H1 (cell line): ENCODE measurements around the gene ACOT12. TPM values are rescaled to one million over a fixed set of nuclear protein-coding genes. Genes with fewer than 3 reads are reported as not detected.

Experiments
- CTCF ChIA-PET: fragments of 300-600 bp; sonication (Branson Sonifier 250); formaldehyde crosslinking; loops from one replicate; lab custom pipeline; 2021; ENCODE audit not compliant: partially characterized antibody; lab: Charles Lee
- POLR2A ChIA-PET: fragments of 300-600 bp; sonication (Branson Sonifier 250); formaldehyde crosslinking; loops from one replicate; lab custom pipeline; 2021; ENCODE audit warnings: inconsistent platforms; ENCODE audit not compliant: partially characterized antibody; lab: Charles Lee
- DNase-seq, 2 experiments: peaks; one replicate each; pipeline versions ENCODE4 v3.0.0 to v3.0.0-alpha.2; 2010 to 2022; ENCODE audit warnings: low spot score in 2 of 2, low read depth in 1 of 2, mixed read lengths in 1 of 2
- FAIRE-seq: peaks from 2 replicates; lab custom pipeline; 2011; peaks lifted over from hg19 to GRCh38; lab: Jason Lieb, UNC
- H2AFZ ChIP-seq: 2 replicates; pipeline ENCODE4 v1.8.1; 2012; ENCODE audit warnings: low read length, inconsistent platforms
- H2AK5ac ChIP-seq: 2 replicates; pipeline ENCODE4 v1.6.1; 2013; ENCODE audit warnings: low read depth, low read length
- H2BK120ac ChIP-seq: replicated peaks from 2 replicates; pipeline ENCODE3; 2013; ENCODE audit warnings: low read depth, low read length, inconsistent platforms
- H2BK12ac ChIP-seq: 2 replicates; pipeline ENCODE4 v1.6.1; 2013; ENCODE audit warnings: low read depth, low read length
- H2BK15ac ChIP-seq: 2 replicates; pipeline ENCODE4 v1.6.1; 2013; ENCODE audit warnings: low read length
- H2BK20ac ChIP-seq: 2 replicates; pipeline ENCODE4 v1.6.1; 2013; ENCODE audit warnings: low read length
- H2BK5ac ChIP-seq: 2 replicates; pipeline ENCODE4 v1.6.1; 2013; ENCODE audit warnings: low read depth, low read length
- H3K14ac ChIP-seq: 2 replicates; pipeline ENCODE4 v1.6.1; 2013; ENCODE audit warnings: inconsistent platforms; ENCODE audit not compliant: insufficient read length
- H3K18ac ChIP-seq: 2 replicates; pipeline ENCODE4 v1.6.1; 2013; ENCODE audit warnings: low read length; ENCODE audit errors: extremely low read depth
- H3K23ac ChIP-seq: 2 replicates; pipeline ENCODE4 v1.6.1; 2013; ENCODE audit warnings: inconsistent platforms; ENCODE audit not compliant: insufficient read length
- H3K23me2 ChIP-seq: 2 replicates; pipeline ENCODE4 v1.6.1; 2013; ENCODE audit warnings: low read depth, low read length
- H3K27ac ChIP-seq: 2 replicates; pipeline ENCODE4 v1.6.1; 2011; ENCODE audit warnings: low read depth, low read length, inconsistent platforms
- H3K27me3 ChIP-seq, 4 experiments: replicated peaks in 1 of 4; 1 replicate in 1 of 4; 2 replicates in 3 of 4; pipeline versions ENCODE4 v1.6.1 to v1.8.1; 2011 to 2013; ENCODE audit warnings: low read length in 3 of 4, mild to moderate bottlenecking in 3 of 4, inconsistent platforms in 2 of 4, mixed read lengths in 2 of 4, moderate library complexity in 1 of 4; ENCODE audit not compliant: control insufficient read depth in 3 of 4, insufficient read depth in 3 of 4; ENCODE audit errors: extremely low read depth in 1 of 4
- H3K36me3 ChIP-seq, 4 experiments: 2 replicates each; pipeline versions ENCODE4 v1.6.1 to v1.8.1; 2011 to 2013; ENCODE audit warnings: mild to moderate bottlenecking in 4 of 4, low read length in 3 of 4, moderate library complexity in 2 of 4, control low read depth in 1 of 4, inconsistent platforms in 1 of 4; ENCODE audit not compliant: insufficient read depth in 4 of 4, control insufficient read depth in 2 of 4
- H3K4ac ChIP-seq: replicated peaks from 2 replicates; pipeline ENCODE3; 2013; ENCODE audit warnings: low read length, low read depth, mixed read lengths, inconsistent platforms; ENCODE audit not compliant: insufficient read length
- H3K4me1 ChIP-seq, 4 experiments: replicated peaks in 1 of 4; 1 replicate in 1 of 4; 2 replicates in 3 of 4; pipeline versions ENCODE4 v1.6.1 to v1.8.1; 2011 to 2013; ENCODE audit warnings: low read length in 3 of 4, inconsistent platforms in 2 of 4, mixed read lengths in 1 of 4; ENCODE audit not compliant: insufficient read depth in 4 of 4, control insufficient read depth in 3 of 4
- H3K4me2 ChIP-seq, 2 experiments: 2 replicates each; pipeline versions ENCODE4 v1.6.1 to v1.8.1; 2011 to 2013; ENCODE audit warnings: low read depth in 2 of 2, low read length in 2 of 2, control low read depth in 1 of 2, inconsistent platforms in 1 of 2, mild to moderate bottlenecking in 1 of 2; ENCODE audit not compliant: insufficient read depth in 1 of 2
- H3K4me3 ChIP-seq, 4 experiments: fragments of 200-600, 300-600 bp in 1 of 4; sonication (generic), shearing (Covaris generic), sonication (Bioruptor Twin) in 1 of 4; 2 replicates each; pipeline versions ENCODE4 v1.5.1 to v1.8.1; 2011 to 2016; ENCODE audit warnings: low read length in 4 of 4, low read depth in 3 of 4, control low read depth in 2 of 4, inconsistent platforms in 2 of 4, mild to moderate bottlenecking in 2 of 4, mixed read lengths in 1 of 4, moderate library complexity in 1 of 4; ENCODE audit not compliant: insufficient read depth in 2 of 4; ENCODE audit errors: extremely low read depth in 1 of 4
- H3K56ac ChIP-seq: replicated peaks from 2 replicates; pipeline ENCODE3; 2013; ENCODE audit warnings: low read depth, mild to moderate bottlenecking, mixed read lengths, low read length, inconsistent platforms; ENCODE audit not compliant: insufficient read length
- H3K79me1 ChIP-seq: 2 replicates; pipeline ENCODE4 v1.6.1; 2013; ENCODE audit warnings: low read depth, low read length, control low read depth
- H3K79me2 ChIP-seq, 2 experiments: 2 replicates each; pipeline versions ENCODE4 v1.6.1 to v1.8.1; 2012 to 2013; ENCODE audit warnings: low read length in 2 of 2, mild to moderate bottlenecking in 2 of 2, inconsistent platforms in 1 of 2; ENCODE audit not compliant: insufficient read depth in 2 of 2, control insufficient read depth in 1 of 2
- H3K9ac ChIP-seq, 4 experiments: replicated peaks in 1 of 4; 1 replicate in 1 of 4; 2 replicates in 3 of 4; pipeline versions ENCODE4 v1.6.1 to v1.8.1; 2011 to 2013; ENCODE audit warnings: low read depth in 3 of 4, low read length in 3 of 4, control low read depth in 2 of 4, mild to moderate bottlenecking in 2 of 4, moderate library complexity in 2 of 4, inconsistent platforms in 1 of 4; ENCODE audit errors: extremely low read depth in 1 of 4
- H3K9me3 ChIP-seq, 2 experiments: 2 replicates each; pipeline versions ENCODE4 v1.6.1 to v1.8.1; 2012 to 2013; ENCODE audit warnings: mild to moderate bottlenecking in 2 of 2, moderate library complexity in 2 of 2, control low read depth in 1 of 2, inconsistent platforms in 1 of 2, low read depth in 1 of 2, low read length in 1 of 2, mixed read lengths in 1 of 2; ENCODE audit not compliant: insufficient read depth in 2 of 2
- H4K20me1 ChIP-seq, 2 experiments: replicated peaks in 1 of 2; 2 replicates each; pipeline versions ENCODE3 to v1.8.1; 2011 to 2013; ENCODE audit warnings: inconsistent platforms in 2 of 2, low read length in 2 of 2, mild to moderate bottlenecking in 1 of 2; ENCODE audit not compliant: insufficient read depth in 2 of 2, control insufficient read depth in 1 of 2
- H4K5ac ChIP-seq: 2 replicates; pipeline ENCODE4 v1.6.1; 2013; ENCODE audit warnings: low read length, low read depth, mixed read lengths, inconsistent platforms; ENCODE audit not compliant: insufficient read length
- H4K8ac ChIP-seq: 2 replicates; pipeline ENCODE4 v1.8.0; 2013; ENCODE audit warnings: mild to moderate bottlenecking, moderate library complexity, low read length, inconsistent platforms; ENCODE audit not compliant: insufficient read depth; ENCODE audit errors: extremely low read depth
- H4K91ac ChIP-seq: replicated peaks from 2 replicates; pipeline ENCODE3; 2013; ENCODE audit warnings: low read length, mixed read lengths, inconsistent platforms; ENCODE audit not compliant: insufficient read length
- BACH1 ChIP-seq: IDR thresholded peaks from 2 replicates; pipeline ENCODE4 v1.6.1; 2012; ENCODE audit warnings: low read length, improper control_type of control experiment
- WGBS, 2 experiments: shearing (Covaris generic) in 1 of 2; methylation state at CpG; one replicate each; pipeline versions ENCODE4 v1.1.6 to v1.1.7; 2013 to 2015; ENCODE audit warnings: low lambda C conversion rate in 2 of 2, mixed read lengths in 2 of 2, inconsistent platforms in 1 of 2, low coverage in 1 of 2, missing lambda C conversion rate in 1 of 2; ENCODE audit not compliant: insufficient replicate concordance in 2 of 2, insufficient coverage in 1 of 2, insufficient read length in 1 of 2; ENCODE audit errors: extremely low coverage in 1 of 2, missing lambda C conversion rate in 1 of 2; 5-methylcytosine and 5-hydroxymethylcytosine counted together
- polyA plus RNA-seq, 7 experiments: library from polyadenylated mRNA; depleted of rRNA in 3 of 7; stranded (reverse) in 5 of 7; unstranded in 2 of 7; fragments of >200 nt in 5 of 7; fragments of 200-250 nt in 2 of 7; gene quantifications; 1 replicate in 5 of 7; 2 replicates in 1 of 7; 4 replicates in 1 of 7; pipeline versions ENCODE4 v1.2.1 to v1.2.3, GENCODE V29; 2011 to 2013; ENCODE audit warnings: missing spikeins in 2 of 7, mixed read lengths in 2 of 7
- total RNA-seq: library from RNA; stranded (reverse); fragmentation: NEBNext Ultra II Directional; extraction: Animal tissue kit (Norgen Biotek cat#: 25700); gene quantifications from 2 replicates; pipeline ENCODE4 v1.2.1, GENCODE V29; 2021

ACOT12 gene
- total and polyA plus RNA-seq, 2 of the 8 experiments (the other 6 are each of a cell fraction or from before 2014, with no cell fraction given) = 0.29 TPM; not detected in 1

- Histone ChIP-seq H2AK5ac (no peak overlapping the region), H3K36me3 (no peaks in the 10 kb centered on the region), H4K20me1 (no peaks in the 10 kb centered on the region), H3K56ac (no peak overlapping the region), H3K27me3 (peaks cover 0 to 1% (median 0%) of the 10 kb centered on the region in 4 experiments; a peak in 1 of 7 replicates), H3K9me3 (no peaks in the 10 kb centered on the region)
- CTCF ChIA-PET = interaction anchor here (1.1 to 3.6 kb wide), 2 partner anchors 17 to 179 kb away, joined by 3 to 11 read pairs; no protein-coding TSS in a partner anchor
- no peak for TF ChIP-seq BACH1
- TF ChIP-seq, all 59 proteins: peak for 0
- FAIRE-seq (no peak), DNase-seq (no peak)
- H3K79me1 ChIP-seq = no peaks in the 10 kb centered on the region
- no peak overlapping the region for H3K14ac ChIP-seq
- H2BK20ac ChIP-seq = no peak overlapping the region
- H2BK5ac ChIP-seq = no peak overlapping the region
- no peak overlapping the region for H3K9ac ChIP-seq
- no peak overlapping the region for H4K8ac ChIP-seq
- no peak overlapping the region for H4K5ac ChIP-seq
- POLR2A ChIA-PET = no interaction called here
- 83% methylated on average over 2 of the region's 2 CpGs; no CpG with 5 or more reads in 1 of the 2 experiments for WGBS, 2 experiments
- no peaks in the 10 kb centered on the region for H3K4me1 ChIP-seq
- no peak overlapping the region for H2BK12ac ChIP-seq
- no peak overlapping the region for H3K23ac ChIP-seq
- H3K4me2 ChIP-seq = no peak overlapping the region
- no peak overlapping the region for H2AFZ ChIP-seq
- no peak overlapping the region for H3K4ac ChIP-seq
- no peak overlapping the region for H3K4me3 ChIP-seq
- no peaks in the 10 kb centered on the region for H3K23me2 ChIP-seq
- H3K18ac ChIP-seq = no peak overlapping the region
- H2BK15ac ChIP-seq = no peak overlapping the region
- H3K79me2 ChIP-seq = no peaks in the 10 kb centered on the region
- H4K91ac ChIP-seq = no peak overlapping the region
- no peak overlapping the region for H3K27ac ChIP-seq
- H2BK120ac ChIP-seq = no peak overlapping the region
These were observed 15.4 kb upstream of the ACOT12 start for GRCh38 chr5:81409361-81409760.
